ENCODE data around the gene NCSTN.

GRCh38 chr1:160407839-160408801, 64.9 kb downstream of the NCSTN start:
- TF ChIP-seq EZH2phosphoT487 (IDR thresholded peaks at IDR 0.05; ENCODE audit: low read depth, severe bottlenecking, unreplicated experiment) (no peak), CTCF (IDR thresholded peaks at IDR 0.05; ENCODE audit: poor library complexity) (no peak)

Data from hepatocyte (in vitro differentiated cells).